Activated CD8-positive, alpha-beta T cell treated with anti-CD3 and anti-CD28 coated beads, Interleukin-2, amount 10 ng/mL, durations not matched to agents 7 days and 5 days (primary cell): ENCODE results near the gene CACNA1G. TPM values are rescaled to one million over a fixed set of nuclear protein-coding genes. Genes with fewer than 3 reads are reported as not detected.
A peak's percentile ranks its signal among the peaks of the same experiment; 100 is the strongest.

Source experiments
- ATAC-seq: fragments of 150-1000 bp; cut with Tn5 transposase; one replicate; pipeline ENCODE4 v1.10.0; 2021; ENCODE audit warnings: moderate library complexity
- CTCF ChIA-PET: fragments of 350-600 bp; sonication (Branson Sonifier 250); formaldehyde crosslinking; loops from one replicate; lab custom pipeline; 2021; ENCODE audit warnings: antibody characterized with exemption; lab: Charles Lee
- POLR2A ChIA-PET: fragments of 350-600 bp; sonication (Branson Sonifier 250); formaldehyde crosslinking; loops from one replicate; lab custom pipeline; 2021; ENCODE audit warnings: antibody characterized with exemption; lab: Charles Lee
- DNase-seq: peaks from one replicate; pipeline ENCODE4 v3.0.0-alpha.2; 2020
- H3K27ac Mint-ChIP-seq: one replicate; pipeline ENCODE4 v1.8.0; 2021; ENCODE audit warnings: mild to moderate bottlenecking, mixed read lengths
- H3K27me3 Mint-ChIP-seq: one replicate; pipeline ENCODE4 v1.8.0; 2021; ENCODE audit warnings: low read depth, mixed read lengths
- H3K36me3 Mint-ChIP-seq: one replicate; pipeline ENCODE4 v1.8.0; 2021; ENCODE audit warnings: low read depth, mixed read lengths
- H3K4me1 Mint-ChIP-seq: one replicate; pipeline ENCODE4 v1.8.0; 2021; ENCODE audit warnings: low read depth, mixed read lengths
- H3K4me3 Mint-ChIP-seq: one replicate; pipeline ENCODE4 v1.8.0; 2021; ENCODE audit warnings: mild to moderate bottlenecking, mixed read lengths
- H3K9me3 Mint-ChIP-seq: one replicate; pipeline ENCODE4 v1.8.0; 2022; ENCODE audit warnings: mixed read lengths; ENCODE audit not compliant: insufficient read depth
- total RNA-seq, 2 experiments: library from RNA; stranded (reverse); gene quantifications; one replicate each; pipeline ENCODE4 v1.2.3, GENCODE V29; 2021

CACNA1G gene
- total RNA-seq, 2 experiments from 2014 or later, result not detected

DNA sequence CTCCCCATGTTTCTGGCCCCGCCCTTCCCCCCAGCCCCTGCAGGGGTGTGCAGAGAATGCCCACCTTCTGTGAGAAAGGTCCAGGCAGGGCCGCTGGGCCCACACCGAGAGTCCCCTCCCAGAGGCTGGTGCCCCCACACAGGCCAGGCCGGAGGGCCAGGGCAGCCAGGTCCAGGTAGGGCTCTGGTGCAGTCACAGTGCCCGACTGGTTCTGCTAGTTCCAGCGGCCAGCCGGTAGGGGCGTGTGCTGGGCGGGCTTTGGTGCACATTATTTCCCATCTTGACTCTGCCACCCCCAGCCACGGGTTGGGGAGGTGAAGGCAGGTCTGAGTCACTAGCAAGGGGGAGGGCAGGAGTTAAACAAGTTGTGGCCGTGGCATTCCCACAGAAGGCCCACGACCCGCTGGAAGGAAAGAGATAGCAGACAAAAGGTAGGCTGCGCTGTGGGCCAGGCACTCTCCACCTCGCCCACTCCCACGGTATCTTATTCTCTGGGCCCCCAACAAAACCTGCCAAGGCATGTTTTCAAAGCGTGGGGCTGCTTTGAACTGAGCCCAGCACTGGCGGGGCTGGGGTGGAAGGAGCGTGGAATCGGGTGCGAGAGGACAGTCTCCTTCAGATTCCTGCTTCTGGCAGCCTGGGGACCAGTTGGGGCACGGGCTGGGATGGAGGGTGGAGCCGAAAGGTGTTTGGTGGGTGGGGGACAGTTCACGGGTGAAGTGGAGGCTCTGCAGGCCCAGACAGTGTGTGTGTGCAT is 26.1 kb upstream of the CACNA1G start:
- ATAC-seq (peak; percentile 38), DNase-seq (no peak)
- POLR2A ChIA-PET, result no interaction called here
- Mint-ChIP-seq H3K27me3 (peaks cover 51% of the 10 kb centered on the region), H3K36me3 (no peaks in the 10 kb centered on the region), H3K4me1 (peaks cover 15% of the 10 kb centered on the region), H3K9me3 (no peaks in the 10 kb centered on the region), H3K4me3 (no peak overlapping the region), H3K27ac (no peak overlapping the region)
- CTCF ChIA-PET, result interaction anchor here (1.6 kb wide), 1 partner anchor 96 kb away, joined by 4 read pairs; no protein-coding TSS in a partner anchor

DNA sequence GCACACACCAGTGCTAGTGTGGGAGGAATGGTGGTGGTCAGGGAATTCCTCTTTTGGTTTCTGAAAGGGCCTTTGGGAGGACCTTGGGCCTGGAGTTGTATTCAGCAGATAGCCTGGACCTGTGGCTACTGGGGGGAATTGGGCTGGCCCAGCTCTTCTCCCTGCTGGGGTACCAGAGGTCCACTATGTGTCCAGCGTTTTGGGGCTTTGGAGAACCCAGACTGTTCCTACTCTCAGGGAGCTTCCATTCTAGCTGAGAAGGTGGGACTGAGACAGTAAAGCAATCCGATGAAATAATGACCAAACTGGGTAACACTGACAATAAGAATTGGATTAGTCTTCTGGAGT is 25.6 kb upstream of the CACNA1G start:
- H3K27ac Mint-ChIP-seq, result no peak overlapping the region

DNA sequence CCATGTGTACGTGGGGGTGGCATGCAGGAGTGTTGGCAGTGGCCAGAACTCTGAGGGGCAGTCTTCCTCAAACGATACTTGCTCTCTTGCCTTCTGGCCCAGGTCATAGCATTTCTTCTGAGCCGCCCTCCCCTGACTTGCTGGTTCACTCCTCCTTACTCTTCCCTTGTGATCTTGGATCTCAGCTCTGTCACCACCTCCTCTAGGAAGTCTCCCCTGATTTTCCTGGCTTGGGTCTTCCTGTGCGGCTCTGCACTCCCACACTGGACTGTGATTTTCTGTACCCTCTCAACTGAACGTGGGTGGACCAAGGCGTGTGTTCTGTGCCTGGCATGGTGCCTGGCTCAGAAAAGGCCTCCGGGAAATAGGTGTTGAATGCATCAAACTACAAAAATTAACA is 25.1 kb upstream of the CACNA1G start:
- CTCF ChIA-PET, result interaction anchor here (0.8 to 1.0 kb wide), 2 partner anchors 20 to 91 kb away, joined by 3 read pairs; no protein-coding TSS in a partner anchor
- ATAC-seq (no peak), DNase-seq (no peak)
- no peak overlapping the region for H3K27ac Mint-ChIP-seq
- peaks cover 15% of the 10 kb centered on the region for H3K4me1 Mint-ChIP-seq
- H3K36me3 Mint-ChIP-seq, result no peaks in the 10 kb centered on the region
- peaks cover 48% of the 10 kb centered on the region for H3K27me3 Mint-ChIP-seq
- H3K4me3 Mint-ChIP-seq, result no peak overlapping the region
- H3K9me3 Mint-ChIP-seq, result no peaks in the 10 kb centered on the region
- POLR2A ChIA-PET, result no interaction called here

More for the DNA sequence above, 25.6 kb upstream of the CACNA1G start:
- Mint-ChIP-seq H3K4me3 (no peak overlapping the region), H3K27me3 (peaks cover 48% of the 10 kb centered on the region), H3K36me3 (no peaks in the 10 kb centered on the region), H3K9me3 (no peaks in the 10 kb centered on the region), H3K4me1 (peaks cover 15% of the 10 kb centered on the region)
- DNase-seq, result no peak
- no peak for ATAC-seq
- ChIA-PET POLR2A (no interaction called here), CTCF (no interaction called here)

DNA sequence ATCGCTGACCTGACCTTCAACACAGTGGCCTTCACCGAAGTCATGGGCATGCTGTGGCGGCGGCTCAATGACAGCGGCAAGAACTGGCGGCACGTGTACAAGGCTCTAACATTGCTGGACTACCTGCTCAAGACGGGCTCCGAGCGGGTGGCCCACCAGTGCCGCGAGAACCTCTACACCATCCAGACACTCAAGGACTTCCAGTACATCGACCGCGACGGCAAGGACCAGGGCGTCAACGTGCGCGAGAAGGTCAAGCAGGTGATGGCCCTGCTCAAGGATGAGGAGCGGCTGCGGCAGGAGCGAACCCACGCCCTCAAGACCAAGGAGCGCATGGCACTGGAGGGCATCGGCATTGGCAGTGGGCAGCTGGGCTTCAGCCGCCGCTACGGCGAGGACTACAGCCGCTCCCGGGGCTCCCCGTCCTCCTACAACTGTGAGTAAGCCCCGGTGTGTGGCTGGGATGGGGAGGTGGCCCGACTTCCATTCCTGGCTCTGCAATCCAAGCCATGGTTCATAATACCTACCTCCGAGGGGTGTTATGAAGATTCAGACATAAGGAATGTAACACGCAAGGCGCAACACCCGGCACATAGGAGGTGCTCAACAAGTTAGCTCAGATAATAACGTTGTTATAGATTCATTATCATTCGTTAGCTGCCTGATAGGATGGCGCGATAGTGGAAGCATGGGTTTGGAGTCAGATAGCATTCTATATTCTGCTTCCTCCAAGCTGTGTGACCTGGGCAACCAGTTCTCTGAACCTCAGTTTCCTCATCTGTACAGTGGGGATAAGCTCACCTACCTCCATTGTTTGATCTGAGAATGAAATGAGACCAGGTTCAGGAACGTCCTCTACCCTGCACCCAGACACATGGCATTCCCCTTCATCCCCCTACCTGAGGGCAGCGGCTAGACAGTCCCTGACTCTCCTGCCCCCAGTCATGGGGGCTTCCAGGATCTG is 23.6 kb upstream of the CACNA1G start:
- Mint-ChIP-seq H3K27ac (no peak overlapping the region), H3K27me3 (peaks cover 38% of the 10 kb centered on the region), H3K4me3 (no peak overlapping the region), H3K9me3 (no peaks in the 10 kb centered on the region), H3K4me1 (peaks cover 21% of the 10 kb centered on the region), H3K36me3 (no peaks in the 10 kb centered on the region)
- ChIA-PET CTCF (no interaction called here), POLR2A (no interaction called here)
- ATAC-seq (no peak), DNase-seq (no peak)

DNA sequence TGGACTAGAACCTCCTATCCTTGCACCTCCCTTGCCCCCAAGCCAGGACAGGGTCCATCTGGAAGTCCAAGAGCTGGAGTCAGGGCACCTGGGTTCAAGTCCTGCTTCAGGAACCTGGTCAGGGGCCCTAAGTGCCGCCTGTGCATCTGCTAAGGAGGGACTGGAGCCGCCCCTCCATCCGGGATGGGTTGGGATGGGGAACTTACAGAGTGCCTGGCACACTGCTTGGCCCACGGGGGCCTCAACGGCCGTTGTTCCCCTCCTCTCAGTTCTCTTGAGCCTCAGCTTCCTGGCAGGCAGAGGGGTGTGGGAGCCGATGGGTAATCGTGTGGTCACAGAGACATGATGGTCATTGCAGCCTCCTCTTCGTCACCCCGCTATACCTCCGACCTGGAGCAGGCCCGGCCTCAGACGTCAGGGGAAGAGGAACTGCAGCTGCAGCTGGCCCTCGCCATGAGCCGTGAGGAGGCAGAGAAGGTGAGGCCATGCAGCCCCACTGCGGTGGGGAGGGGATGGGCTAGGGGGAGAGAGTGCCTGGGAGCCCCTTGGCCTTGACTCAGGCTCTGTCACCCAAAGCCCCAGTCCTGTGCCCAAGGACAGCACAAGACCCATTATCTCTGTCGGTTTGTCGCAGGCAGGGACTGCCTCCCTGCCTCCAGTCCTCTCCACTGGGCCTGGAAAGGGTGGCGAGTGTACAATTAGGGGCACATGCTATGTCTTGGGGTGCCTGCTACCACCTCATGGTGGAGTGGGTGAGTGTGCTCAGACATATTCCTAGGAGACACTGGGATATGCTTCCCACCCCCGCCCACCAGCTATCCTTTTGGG is 22.6 kb upstream of the CACNA1G start:
- Mint-ChIP-seq H3K9me3 (no peaks in the 10 kb centered on the region), H3K27me3 (peaks cover 29% of the 10 kb centered on the region), H3K27ac (no peak overlapping the region), H3K4me3 (no peak overlapping the region), H3K4me1 (peaks cover 22% of the 10 kb centered on the region), H3K36me3 (no peaks in the 10 kb centered on the region)
- ATAC-seq (no peak), DNase-seq (no peak)
- ChIA-PET POLR2A (no interaction called here), CTCF (no interaction called here)

DNA sequence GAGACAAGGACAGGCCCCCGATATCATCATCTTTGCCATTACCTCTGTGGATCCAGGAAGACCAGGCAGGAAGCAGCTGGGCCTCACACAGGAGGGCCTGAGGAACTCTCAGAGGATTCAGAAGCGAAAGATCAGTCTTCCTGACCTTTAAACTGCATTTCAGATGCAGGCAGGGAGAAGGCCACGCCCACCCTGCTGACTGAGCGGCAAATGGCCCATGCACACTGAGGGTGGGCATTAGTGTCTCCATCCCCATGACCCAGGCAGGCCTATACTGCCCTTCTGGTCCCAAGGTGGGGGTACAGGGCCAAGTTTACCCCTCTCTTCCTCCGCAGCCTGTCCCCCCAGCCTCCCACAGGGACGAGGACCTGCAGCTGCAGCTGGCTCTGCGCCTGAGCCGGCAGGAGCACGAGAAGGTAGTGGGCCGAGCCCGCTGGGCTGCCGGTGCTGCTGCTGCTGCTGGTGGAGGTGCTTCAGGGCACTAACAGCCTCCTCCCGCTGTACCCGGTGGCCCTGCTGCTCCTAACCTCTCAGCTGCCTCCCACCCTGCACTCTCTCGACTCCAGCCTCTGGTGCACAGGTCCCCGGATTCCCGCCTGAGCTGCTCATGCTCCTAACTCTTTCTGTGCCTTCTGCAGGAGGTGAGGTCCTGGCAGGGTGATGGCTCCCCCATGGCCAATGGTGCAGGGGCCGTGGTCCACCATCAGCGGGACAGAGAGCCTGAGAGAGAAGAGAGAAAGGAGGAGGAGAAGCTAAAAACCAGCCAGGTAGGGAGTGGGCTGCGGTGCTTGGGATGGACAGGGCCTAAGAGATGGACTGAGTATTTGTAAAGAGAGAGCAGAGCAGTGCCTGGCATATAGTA is 21.7 kb upstream of the CACNA1G start:
- Mint-ChIP-seq H3K36me3 (no peaks in the 10 kb centered on the region), H3K4me3 (no peak overlapping the region), H3K27ac (no peak overlapping the region), H3K4me1 (peaks cover 18% of the 10 kb centered on the region), H3K27me3 (peaks cover 20% of the 10 kb centered on the region), H3K9me3 (no peaks in the 10 kb centered on the region)
- ATAC-seq (no peak), DNase-seq (no peak)
- CTCF ChIA-PET, result no interaction called here
- POLR2A ChIA-PET, result no interaction called here

DNA sequence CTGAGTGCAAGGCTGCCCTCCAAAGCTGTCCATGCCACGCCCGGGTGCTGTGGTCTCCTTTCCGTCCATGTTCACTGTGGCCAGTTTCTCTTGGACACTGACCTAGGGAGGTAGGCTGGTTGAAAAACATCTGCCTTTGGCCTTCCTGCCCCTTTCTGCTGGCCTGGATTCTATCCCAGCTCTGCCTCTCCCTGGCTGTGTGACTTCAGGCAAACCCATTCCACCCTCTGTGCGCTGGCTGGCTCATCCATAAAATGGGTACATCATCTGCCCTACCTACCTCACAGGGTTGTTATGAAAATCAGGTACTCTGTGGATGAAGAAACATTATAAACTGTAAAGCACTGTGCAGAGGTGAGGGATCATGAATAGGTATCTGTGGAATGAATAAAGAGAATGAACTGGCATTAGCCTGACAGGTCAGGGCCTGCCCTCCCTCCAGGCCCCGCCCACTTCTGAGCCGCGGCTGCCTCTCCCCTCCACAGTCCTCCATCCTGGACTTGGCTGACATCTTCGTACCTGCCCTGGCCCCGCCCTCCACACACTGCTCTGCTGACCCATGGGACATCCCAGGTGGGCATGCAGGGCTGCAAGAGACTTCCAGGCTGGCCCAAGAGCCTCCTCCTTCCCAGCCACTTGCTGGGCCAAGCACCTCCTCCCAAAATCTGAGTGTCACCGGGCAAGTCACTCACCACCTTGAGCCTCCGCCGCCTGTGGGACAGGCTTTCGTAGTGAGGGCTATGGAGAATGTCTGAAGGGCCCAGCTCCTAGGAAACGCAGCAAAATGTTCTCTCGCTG is 20.6 kb upstream of the CACNA1G start:
- POLR2A ChIA-PET, result no interaction called here

DNA sequence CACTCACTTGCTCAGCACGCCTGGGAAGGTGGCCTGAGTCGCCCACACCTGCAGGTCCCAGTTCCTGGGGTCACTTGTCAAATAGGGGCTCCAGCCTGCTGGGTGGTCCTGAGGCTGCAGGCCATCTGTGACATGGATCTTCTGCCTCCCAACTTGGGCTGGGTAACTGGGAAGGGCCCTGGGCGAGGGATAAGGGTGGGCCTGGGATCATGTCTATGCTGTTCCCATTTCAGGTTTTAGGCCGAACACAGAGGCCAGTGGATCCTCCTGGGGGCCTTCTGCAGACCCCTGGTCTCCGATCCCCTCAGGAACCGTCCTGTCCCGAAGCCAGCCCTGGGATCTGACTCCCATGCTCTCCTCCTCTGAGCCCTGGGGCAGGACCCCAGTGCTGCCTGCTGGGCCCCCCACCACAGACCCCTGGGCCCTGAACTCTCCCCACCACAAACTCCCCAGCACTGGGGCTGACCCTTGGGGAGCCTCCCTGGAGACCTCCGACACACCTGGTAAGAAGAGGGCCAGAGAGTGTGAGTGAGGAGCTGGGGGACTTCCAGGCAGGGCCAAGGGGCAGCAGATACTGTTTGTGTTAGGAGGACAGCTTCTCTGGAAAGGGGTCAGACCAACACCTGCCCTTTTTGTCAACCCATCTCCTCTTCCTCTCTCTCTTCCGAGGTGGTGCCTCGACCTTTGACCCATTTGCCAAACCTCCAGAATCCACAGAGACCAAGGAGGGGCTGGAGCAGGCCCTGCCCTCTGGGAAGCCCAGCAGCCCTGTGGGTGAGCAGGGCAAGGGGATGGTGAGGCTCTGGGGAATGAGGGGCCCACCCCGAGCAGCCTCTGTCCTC is 19.7 kb upstream of the CACNA1G start:
- CTCF ChIA-PET, result interaction anchor here (0.7 to 1.7 kb wide), 5 partner anchors 12 to 119 kb away, joined by 3 to 4 read pairs (median 4); no protein-coding TSS in a partner anchor
- DNase-seq (no peak), ATAC-seq (no peak)
- H3K36me3 Mint-ChIP-seq, result no peaks in the 10 kb centered on the region
- peaks cover 15% of the 10 kb centered on the region for H3K27me3 Mint-ChIP-seq
- H3K4me1 Mint-ChIP-seq, result peaks cover 18% of the 10 kb centered on the region
- H3K9me3 Mint-ChIP-seq, result no peaks in the 10 kb centered on the region
- POLR2A ChIA-PET, result interaction anchor here (0.6 to 1.1 kb wide), 2 partner anchors 62 to 446 kb away, joined by 3 read pairs; no protein-coding TSS in a partner anchor
- H3K4me3 Mint-ChIP-seq, result no peak overlapping the region
- H3K27ac Mint-ChIP-seq, result no peak overlapping the region

More for the DNA sequence above, 20.6 kb upstream of the CACNA1G start:
- ATAC-seq, result no peak
- Mint-ChIP-seq H3K4me1 (peaks cover 18% of the 10 kb centered on the region), H3K27ac (no peak overlapping the region), H3K9me3 (no peaks in the 10 kb centered on the region), H3K4me3 (no peak overlapping the region), H3K36me3 (no peaks in the 10 kb centered on the region), H3K27me3 (peaks cover 15% of the 10 kb centered on the region)
- no peak for DNase-seq
- CTCF ChIA-PET, result interaction anchor here (1.7 kb wide), 1 partner anchor 13 kb away, joined by 4 read pairs; no protein-coding TSS in a partner anchor

DNA sequence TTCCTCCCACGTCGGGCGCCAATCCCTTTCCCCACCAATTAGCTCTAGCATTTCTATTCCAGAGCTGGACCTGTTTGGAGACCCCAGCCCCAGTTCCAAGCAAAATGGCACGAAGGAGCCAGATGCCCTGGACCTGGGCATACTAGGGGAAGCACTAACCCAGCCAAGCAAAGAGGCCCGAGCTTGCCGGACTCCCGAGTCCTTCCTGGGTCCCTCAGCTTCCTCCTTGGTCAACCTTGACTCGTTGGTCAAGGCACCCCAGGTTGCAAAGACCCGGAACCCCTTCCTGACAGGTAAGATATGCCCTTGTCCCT is 19.2 kb upstream of the CACNA1G start:
- Mint-ChIP-seq H3K36me3 (no peaks in the 10 kb centered on the region), H3K4me1 (peaks cover 18% of the 10 kb centered on the region), H3K27ac (no peak overlapping the region), H3K9me3 (no peaks in the 10 kb centered on the region), H3K27me3 (peaks cover 14% of the 10 kb centered on the region), H3K4me3 (peak overlapping the region; percentile 73)
- ATAC-seq (no peak), DNase-seq (no peak)
- ChIA-PET CTCF (interaction anchor here (0.7 to 2.1 kb wide), 10 partner anchors 12 to 343 kb away, joined by 3 to 8 read pairs (median 4); partner anchors contain the start of gene RSAD1), POLR2A (interaction anchor here (0.6 to 1.1 kb wide), 2 partner anchors 62 to 447 kb away, joined by 3 read pairs; no protein-coding TSS in a partner anchor)
